GM12874 (cell line): ENCODE results near the gene CPPED1.

ENCODE experiments used
- TF ChIP-seq, protein P1 (sequence below): IDR thresholded peaks from 2 replicates; pipeline ENCODE4 v1.5.1; 2011; ENCODE audit warnings: low read depth, mild to moderate bottlenecking, control low read depth, low read length, moderate library complexity; ENCODE audit not compliant: insufficient read depth

Gene CPPED1

DNA sequence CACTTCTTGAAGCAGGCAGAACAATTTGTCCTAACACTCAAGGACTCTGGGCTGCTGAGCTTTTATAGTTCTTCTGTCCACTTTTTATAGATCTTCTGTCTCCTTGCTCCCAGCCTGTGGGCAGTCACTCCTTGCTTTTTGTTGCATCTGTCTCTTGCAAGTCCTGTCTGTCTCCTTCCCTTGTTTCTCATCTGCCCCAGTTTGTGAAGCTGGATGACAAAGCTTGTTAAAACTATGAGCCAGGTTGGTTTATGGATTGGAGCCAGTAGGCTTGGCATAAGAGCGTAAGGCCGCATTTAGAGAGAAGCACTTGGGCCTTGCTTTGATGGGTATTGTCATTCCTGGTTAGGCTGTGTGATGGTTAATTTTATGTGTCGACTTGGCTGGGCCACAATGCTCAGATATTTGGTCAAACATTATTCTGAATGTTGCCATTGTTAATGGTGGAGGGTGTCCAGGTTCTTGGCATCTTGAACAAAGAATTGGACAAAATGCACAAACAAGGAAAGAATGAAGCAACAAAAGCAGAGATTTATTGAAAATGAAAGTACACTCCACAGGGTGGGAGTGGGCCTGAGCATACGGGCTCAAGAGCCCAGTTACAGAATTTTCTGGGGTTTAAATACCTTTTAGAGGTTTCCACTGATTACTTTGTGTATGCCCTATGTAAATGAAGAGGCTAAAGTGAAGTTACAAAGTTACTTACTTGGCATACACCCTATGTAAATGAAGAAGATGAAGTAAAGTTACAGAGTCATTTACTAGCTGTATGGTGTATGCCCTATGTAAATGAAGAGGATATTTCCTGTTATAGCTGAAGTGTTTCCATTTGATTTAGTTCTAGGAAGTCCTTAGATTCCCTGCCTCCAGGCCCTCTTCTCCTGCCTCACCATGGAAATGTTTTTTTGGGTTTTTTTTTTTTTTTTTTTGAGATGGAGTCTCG is 8.0 kb upstream of the CPPED1 start:
- TF ChIP-seq, protein P1, sequence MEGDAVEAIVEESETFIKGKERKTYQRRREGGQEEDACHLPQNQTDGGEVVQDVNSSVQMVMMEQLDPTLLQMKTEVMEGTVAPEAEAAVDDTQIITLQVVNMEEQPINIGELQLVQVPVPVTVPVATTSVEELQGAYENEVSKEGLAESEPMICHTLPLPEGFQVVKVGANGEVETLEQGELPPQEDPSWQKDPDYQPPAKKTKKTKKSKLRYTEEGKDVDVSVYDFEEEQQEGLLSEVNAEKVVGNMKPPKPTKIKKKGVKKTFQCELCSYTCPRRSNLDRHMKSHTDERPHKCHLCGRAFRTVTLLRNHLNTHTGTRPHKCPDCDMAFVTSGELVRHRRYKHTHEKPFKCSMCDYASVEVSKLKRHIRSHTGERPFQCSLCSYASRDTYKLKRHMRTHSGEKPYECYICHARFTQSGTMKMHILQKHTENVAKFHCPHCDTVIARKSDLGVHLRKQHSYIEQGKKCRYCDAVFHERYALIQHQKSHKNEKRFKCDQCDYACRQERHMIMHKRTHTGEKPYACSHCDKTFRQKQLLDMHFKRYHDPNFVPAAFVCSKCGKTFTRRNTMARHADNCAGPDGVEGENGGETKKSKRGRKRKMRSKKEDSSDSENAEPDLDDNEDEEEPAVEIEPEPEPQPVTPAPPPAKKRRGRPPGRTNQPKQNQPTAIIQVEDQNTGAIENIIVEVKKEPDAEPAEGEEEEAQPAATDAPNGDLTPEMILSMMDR: no peak

- TF ChIP-seq, protein P1: no peak
These were observed 1.4 kb upstream of the CPPED1 start for GRCh38 chr16:12805066-12805465.

- TF ChIP-seq, protein P1: no peak
These were observed 708 bp upstream of the CPPED1 start for GRCh38 chr16:12804395-12804794.

DNA sequence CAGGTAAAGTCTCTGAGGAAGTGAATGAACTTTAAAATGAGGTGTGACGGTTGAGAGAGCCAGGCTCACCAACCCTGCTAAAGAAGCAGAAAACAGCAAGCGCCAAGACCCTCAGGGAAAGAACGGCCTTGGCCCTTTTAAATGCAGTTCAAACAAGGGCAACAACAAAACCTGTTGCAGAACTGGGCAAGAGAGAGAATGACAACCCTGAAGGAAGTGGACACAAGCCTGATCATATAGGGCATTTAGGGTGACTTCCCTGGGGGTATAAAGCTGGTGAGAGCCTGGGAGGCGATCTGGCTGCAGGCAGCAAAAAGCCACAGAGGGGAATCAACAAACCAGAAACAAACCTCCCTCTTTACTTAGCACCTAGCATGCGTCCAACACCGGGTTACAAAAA is 1.0 kb downstream of the CPPED1 start:
- TF ChIP-seq, protein P1: no peak

DNA sequence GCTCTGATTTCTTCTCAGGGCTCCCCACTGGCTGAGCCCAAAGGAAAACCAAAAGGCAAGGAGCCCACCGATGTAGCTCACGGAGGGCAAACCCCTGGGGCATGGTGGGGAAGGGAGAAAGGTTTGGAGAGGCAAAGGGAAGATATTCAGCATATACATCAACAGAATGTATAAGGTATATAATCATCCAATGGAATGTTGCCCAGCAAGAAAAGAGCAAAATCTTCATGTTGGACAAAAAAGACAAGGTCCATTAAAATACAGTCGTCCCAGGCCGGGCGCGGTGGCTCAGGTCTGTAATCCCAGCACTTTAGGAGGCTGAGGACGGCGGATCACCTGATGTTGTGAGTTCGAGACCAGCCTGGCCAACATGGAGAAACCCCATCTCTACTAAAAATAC is 1.6 kb downstream of the CPPED1 start:
- TF ChIP-seq, protein P1: no peak

DNA sequence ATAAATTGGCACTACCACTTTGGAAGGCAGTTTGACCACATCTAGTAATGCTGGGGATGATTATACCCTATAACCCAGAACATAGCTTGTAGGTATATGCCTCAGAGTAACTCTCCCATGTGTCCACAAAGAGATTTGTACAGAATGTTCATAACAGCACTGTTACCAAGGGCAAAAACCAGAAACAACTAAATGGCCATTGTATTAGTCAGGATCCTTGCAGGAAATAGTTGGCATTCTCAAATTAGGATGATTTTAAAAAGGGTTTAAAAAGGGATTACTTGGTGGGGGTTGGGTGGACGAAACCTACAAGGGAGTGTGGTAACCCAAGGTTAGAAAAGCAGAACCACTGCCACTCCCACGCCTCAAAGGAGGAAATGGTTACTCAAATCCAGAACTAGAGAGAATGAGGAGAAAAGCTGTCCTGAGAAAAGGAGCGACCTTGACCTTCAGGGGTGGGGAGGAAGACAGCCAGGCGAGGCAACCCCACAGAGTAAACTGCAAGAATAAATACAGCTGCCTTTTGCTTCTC is 2.1 kb downstream of the CPPED1 start:
- TF ChIP-seq, protein P1: no peak

DNA sequence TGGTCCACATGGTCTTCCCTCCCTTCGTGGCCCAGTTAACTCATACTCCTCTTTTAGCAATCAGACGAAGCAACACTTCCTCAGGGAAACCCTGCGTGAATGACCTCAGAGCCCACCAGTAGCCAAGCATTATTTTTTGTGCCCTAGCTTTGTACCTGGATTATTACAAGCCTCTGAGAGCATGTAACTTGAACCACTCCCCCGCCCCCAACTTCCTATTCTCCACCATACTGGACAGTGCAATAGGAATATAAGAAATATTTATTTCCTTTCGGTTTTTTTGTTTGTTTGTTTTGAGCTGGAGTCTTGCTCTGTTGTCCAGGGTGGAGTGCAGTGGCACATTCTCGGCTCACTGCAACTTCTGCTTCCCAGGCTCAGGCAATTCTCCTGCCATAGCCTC is 2.9 kb downstream of the CPPED1 start:
- TF ChIP-seq, protein P1: no peak
